ENCODE results near the gene SGTB. TPM values are rescaled to one million over a fixed set of nuclear protein-coding genes. Genes with fewer than 3 reads are reported as not detected.

The SGTB gene
- total RNA-seq, 1 experiment from 2014 or later: 13.5 TPM

DNA sequence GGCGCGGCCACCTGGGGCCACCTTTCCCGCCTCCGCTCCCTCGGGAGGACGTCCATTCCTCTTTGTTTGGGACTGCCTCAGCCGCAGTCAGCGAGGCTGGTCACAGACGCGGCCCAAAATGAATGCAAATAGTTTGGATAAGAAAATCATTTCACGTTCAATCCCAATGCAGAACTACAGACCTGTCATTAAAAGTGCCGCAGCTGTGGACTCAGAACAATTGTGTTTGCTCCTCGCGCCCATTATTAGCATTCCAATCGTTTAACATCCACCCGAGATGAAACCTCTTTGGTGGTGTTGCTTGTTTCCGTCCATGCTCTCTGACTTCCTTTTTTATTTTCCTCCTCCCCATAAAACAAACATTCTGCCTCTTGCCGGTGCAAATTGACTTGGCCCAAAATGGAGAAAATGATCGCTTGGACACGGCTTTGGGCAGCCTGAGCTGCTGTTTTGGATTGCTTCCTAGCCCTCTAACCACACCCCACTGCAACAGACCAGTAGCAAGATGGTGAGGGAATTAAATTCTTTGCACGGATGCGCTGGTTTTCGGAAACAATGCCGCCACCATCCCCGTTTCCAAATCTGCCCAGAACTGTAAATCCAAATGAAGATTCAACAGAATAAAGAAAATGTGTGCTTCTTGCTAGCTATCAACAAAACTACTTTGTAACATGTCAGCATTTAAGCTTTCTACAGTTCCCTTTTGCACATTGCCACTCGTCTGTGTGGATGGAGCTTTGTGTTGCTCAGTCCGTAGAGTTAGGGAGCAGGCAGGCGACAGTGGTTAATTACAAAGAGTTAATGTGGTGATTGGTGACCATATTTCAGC lies 880 bp upstream of the SGTB start (continued):
- no peak for TF ChIP-seq ZNF671 (CRISPR knock-in tag; IDR thresholded peaks at IDR 0.05)
- TF ChIP-seq, protein P1, sequence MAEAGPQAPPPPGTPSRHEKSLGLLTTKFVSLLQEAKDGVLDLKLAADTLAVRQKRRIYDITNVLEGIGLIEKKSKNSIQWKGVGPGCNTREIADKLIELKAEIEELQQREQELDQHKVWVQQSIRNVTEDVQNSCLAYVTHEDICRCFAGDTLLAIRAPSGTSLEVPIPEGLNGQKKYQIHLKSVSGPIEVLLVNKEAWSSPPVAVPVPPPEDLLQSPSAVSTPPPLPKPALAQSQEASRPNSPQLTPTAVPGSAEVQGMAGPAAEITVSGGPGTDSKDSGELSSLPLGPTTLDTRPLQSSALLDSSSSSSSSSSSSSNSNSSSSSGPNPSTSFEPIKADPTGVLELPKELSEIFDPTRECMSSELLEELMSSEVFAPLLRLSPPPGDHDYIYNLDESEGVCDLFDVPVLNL (CRISPR knock-in tag; IDR thresholded peaks at IDR 0.05; ENCODE audit: borderline replicate concordance, low read depth): peak; percentile 2; the same call in 1 of the 2 replicates
- TF ChIP-seq, protein P2, sequence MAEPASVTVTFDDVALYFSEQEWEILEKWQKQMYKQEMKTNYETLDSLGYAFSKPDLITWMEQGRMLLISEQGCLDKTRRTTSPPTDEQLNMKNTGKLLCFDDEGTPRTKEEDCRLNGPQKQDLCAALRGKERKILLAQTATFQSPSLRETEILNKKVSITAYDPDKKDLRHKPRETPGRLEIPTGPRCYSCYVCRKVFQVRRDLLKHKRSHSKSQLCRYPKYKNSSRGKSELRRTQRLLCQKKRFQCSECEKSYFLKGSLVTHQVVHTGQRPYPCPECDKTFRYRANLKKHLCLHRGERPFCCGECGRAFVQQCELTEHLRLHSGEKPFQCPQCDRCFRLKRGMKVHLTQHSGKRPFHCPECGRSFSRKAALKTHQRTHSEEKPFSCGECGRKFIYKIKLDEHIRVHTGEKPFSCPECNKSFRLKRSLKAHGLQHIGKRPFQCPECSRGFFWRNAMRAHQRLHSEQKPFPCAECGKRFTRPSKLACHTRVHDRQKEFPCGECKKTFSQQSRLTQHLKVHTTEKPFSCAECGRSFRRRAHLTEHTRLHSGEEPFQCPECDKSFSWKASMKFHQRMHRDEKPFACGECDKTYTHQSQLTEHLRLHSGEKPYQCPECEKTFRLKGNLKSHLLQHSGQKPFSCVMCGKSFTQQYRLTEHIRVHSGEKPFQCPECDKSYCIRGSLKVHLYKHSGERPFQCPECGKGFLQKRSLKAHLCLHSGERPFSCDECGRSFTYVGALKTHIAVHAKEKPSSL (CRISPR knock-in tag; conservative IDR thresholded peaks at IDR 0.05): no peak
- TF ChIP-seq ZNF121 (CRISPR knock-in tag; IDR thresholded peaks at IDR 0.05): no peak

DNA sequence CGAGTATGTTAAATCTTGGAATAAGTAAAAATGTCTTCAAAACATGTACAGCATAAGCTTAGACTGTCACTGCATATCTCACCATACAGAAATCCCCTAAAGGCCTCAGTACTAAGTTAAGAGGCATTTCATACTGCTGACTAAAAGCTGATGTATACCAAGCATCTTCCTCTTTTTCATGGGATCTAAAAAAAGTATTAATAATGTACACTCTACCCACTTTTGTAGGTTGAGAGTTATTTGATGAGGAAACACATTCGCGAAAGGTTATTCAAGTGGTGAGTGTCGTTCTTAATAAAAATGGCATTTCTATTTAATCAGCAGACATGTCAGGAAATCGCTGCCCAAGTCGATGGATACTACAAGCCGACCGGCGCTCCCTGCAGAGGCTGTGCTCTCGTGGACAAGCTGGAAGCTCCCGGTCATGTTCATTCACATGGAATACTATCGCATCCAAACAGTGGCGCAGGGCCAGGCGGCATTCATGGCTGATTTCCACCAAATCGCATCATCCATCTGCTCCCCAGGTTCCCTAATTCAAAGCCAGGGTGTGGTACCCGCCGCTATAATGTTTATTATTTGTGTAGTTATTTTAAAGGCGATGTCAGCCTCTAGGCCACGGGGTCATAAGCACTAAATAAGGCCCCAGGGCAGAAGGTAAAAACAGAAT lies 724 bp downstream of the SGTB start:
- ATAC-seq (peak; percentile 9), DNase-seq (ENCODE audit: low spot score) (peak; percentile 19)
- Mint-ChIP-seq H3K9me3 (no peaks in the 10 kb centered on the region), H3K27me3 (ENCODE audit: low read depth) (no peaks in the 10 kb centered on the region), H3K27ac (no peak overlapping the region), H3K4me3 (peak overlapping the region; percentile 80), H3K36me3 (peaks cover 4% of the 10 kb centered on the region; the same call in 1 of the 2 replicates), H3K4me1 (peaks cover 22% of the 10 kb centered on the region)
- ChIA-PET POLR2A (interaction anchor here (0.6 to 1.4 kb wide), 3 partner anchors 14 to 189 kb away, joined by 3 to 4 read pairs (median 4); no protein-coding TSS in a partner anchor), CTCF (interaction anchor here (0.7 to 1.5 kb wide), 3 partner anchors 22 to 910 kb away, joined by 3 read pairs; no protein-coding TSS in a partner anchor)
- TF ChIP-seq ATF1 (CRISPR knock-in tag; IDR thresholded peaks at IDR 0.05): no peak
- no peak for TF ChIP-seq ZNF219 (CRISPR knock-in tag; IDR thresholded peaks at IDR 0.05; ENCODE audit: borderline replicate concordance)
- TF ChIP-seq, protein P3, sequence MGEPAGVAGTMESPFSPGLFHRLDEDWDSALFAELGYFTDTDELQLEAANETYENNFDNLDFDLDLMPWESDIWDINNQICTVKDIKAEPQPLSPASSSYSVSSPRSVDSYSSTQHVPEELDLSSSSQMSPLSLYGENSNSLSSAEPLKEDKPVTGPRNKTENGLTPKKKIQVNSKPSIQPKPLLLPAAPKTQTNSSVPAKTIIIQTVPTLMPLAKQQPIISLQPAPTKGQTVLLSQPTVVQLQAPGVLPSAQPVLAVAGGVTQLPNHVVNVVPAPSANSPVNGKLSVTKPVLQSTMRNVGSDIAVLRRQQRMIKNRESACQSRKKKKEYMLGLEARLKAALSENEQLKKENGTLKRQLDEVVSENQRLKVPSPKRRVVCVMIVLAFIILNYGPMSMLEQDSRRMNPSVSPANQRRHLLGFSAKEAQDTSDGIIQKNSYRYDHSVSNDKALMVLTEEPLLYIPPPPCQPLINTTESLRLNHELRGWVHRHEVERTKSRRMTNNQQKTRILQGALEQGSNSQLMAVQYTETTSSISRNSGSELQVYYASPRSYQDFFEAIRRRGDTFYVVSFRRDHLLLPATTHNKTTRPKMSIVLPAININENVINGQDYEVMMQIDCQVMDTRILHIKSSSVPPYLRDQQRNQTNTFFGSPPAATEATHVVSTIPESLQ (CRISPR knock-in tag; IDR thresholded peaks at IDR 0.05): no peak
- 0 out of 2 replicates have a peak, but pooled peaks have one; percentile 16 for TF ChIP-seq CREM (CRISPR knock-in tag; IDR thresholded peaks at IDR 0.05)

DNA sequence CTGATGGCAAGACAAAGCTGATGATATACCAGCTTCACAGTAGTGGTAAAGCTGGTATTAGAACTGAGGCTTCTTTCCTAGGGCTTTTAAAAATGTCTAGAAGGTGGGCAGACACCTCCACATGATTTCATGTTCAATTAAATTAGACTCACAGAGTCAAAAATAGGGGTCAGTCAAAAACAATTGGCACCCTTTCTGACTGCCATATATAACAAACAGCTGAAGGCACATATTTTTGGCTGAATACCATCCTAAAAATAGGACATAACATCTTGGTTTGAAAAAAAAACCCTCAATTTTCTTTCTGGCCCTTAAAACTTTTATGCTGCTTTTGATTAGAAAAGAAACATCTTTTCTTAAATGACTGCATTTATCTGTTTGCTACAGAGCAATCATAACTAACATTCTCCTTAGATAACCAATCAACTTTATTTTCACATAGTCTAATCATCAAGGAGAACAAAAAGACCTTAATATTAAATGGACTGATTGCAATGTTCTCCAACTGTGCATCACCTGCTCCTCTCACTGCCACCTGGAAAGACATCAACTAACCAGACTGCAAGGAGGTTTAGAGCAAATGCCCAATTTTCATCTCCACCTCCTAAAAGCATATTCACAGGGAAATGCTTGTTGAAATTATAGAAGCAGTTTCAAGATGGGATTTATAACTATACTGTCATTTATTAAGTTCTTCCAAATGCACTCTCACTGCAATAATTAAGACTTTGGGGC lies 3.2 kb downstream of the SGTB start:
- Mint-ChIP-seq H3K4me1 (peaks cover 11% of the 10 kb centered on the region), H3K9me3 (no peaks in the 10 kb centered on the region), H3K4me3 (no peak overlapping the region), H3K27ac (no peak overlapping the region), H3K36me3 (no peaks in the 10 kb centered on the region; the same call in 1 of the 2 replicates), H3K27me3 (ENCODE audit: low read depth) (no peaks in the 10 kb centered on the region)
- TF ChIP-seq SOX15 (CRISPR knock-in tag; IDR thresholded peaks at IDR 0.05): no peak
- TF ChIP-seq, protein P4, sequence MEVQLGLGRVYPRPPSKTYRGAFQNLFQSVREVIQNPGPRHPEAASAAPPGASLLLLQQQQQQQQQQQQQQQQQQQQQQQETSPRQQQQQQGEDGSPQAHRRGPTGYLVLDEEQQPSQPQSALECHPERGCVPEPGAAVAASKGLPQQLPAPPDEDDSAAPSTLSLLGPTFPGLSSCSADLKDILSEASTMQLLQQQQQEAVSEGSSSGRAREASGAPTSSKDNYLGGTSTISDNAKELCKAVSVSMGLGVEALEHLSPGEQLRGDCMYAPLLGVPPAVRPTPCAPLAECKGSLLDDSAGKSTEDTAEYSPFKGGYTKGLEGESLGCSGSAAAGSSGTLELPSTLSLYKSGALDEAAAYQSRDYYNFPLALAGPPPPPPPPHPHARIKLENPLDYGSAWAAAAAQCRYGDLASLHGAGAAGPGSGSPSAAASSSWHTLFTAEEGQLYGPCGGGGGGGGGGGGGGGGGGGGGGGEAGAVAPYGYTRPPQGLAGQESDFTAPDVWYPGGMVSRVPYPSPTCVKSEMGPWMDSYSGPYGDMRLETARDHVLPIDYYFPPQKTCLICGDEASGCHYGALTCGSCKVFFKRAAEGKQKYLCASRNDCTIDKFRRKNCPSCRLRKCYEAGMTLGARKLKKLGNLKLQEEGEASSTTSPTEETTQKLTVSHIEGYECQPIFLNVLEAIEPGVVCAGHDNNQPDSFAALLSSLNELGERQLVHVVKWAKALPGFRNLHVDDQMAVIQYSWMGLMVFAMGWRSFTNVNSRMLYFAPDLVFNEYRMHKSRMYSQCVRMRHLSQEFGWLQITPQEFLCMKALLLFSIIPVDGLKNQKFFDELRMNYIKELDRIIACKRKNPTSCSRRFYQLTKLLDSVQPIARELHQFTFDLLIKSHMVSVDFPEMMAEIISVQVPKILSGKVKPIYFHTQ (CRISPR knock-in tag; IDR thresholded peaks at IDR 0.05): no peak
- TF ChIP-seq, protein P5, sequence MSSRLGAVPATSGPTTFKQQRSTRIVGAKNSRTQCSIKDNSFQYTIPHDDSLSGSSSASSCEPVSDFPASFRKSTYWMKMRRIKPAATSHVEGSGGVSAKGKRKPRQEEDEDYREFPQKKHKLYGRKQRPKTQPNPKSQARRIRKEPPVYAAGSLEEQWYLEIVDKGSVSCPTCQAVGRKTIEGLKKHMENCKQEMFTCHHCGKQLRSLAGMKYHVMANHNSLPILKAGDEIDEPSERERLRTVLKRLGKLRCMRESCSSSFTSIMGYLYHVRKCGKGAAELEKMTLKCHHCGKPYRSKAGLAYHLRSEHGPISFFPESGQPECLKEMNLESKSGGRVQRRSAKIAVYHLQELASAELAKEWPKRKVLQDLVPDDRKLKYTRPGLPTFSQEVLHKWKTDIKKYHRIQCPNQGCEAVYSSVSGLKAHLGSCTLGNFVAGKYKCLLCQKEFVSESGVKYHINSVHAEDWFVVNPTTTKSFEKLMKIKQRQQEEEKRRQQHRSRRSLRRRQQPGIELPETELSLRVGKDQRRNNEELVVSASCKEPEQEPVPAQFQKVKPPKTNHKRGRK (CRISPR knock-in tag; IDR thresholded peaks at IDR 0.05; ENCODE audit: borderline replicate concordance): no peak
- TF ChIP-seq TP53 (CRISPR knock-in tag; IDR thresholded peaks at IDR 0.05): no peak
- TF ChIP-seq, protein P3 (CRISPR knock-in tag; IDR thresholded peaks at IDR 0.05): no peak
- TF ChIP-seq RELA (CRISPR knock-in tag; IDR thresholded peaks at IDR 0.05; ENCODE audit: borderline replicate concordance): no peak
- ChIA-PET POLR2A (interaction anchor here (0.5 kb wide), 1 partner anchor 41 kb away, joined by 5 read pairs; no protein-coding TSS in a partner anchor), CTCF (no interaction called here)
- no peak for ATAC-seq
- no peak for DNase-seq (ENCODE audit: low spot score)

All from WTC11 (cell line).